H1 (cell line): ENCODE measurements around the gene FECH.

Experiments used
- CTCF ChIP-seq, 3 experiments: IDR thresholded peaks; 1 replicate in 2 of 3; 2 replicates in 1 of 3; pipeline versions ENCODE4 v1.5.1 to v1.6.1; 2011; ENCODE audit warnings: low read length in 3 of 3, mild to moderate bottlenecking in 3 of 3, inconsistent platforms in 2 of 3, low read depth in 1 of 3, moderate library complexity in 1 of 3; ENCODE audit not compliant: insufficient read depth in 1 of 3; ENCODE audit errors: control extremely low read depth in 1 of 3
- EP300 ChIP-seq, 2 experiments: IDR thresholded peaks; 1 replicate in 1 of 2; 2 replicates in 1 of 2; pipeline ENCODE4 v1.6.1; 2011 to 2012; ENCODE audit warnings: low read depth in 2 of 2, low read length in 2 of 2, mild to moderate bottlenecking in 2 of 2, borderline replicate concordance in 1 of 2, inconsistent platforms in 1 of 2, moderate library complexity in 1 of 2
- KDM5A ChIP-seq: fragments of 200-600 bp; IDR thresholded peaks from 2 replicates; pipeline ENCODE4 v1.7.1; 2012; ENCODE audit warnings: mild to moderate bottlenecking, low read length, inconsistent platforms, mixed read lengths
- POLR2AphosphoS5 ChIP-seq: IDR thresholded peaks from 2 replicates; pipeline ENCODE4 v1.6.1; 2011; ENCODE audit warnings: low read depth, low read length
- RFX5 ChIP-seq: IDR thresholded peaks from 2 replicates; pipeline ENCODE4 v1.6.1; 2011; ENCODE audit warnings: low read depth, low read length, improper control_type of control experiment, borderline replicate concordance
- TAF7 ChIP-seq: optimal IDR thresholded peaks from 2 replicates; pipeline ENCODE3; 2011; ENCODE audit warnings: low read depth, mild to moderate bottlenecking, inconsistent platforms, low read length, moderate library complexity, borderline replicate concordance

GRCh38 chr18:57627488-57627887 is 41.0 kb upstream of the FECH start:
- TF ChIP-seq RFX5 (no peak), CTCF (IDR thresholded peaks at IDR 0.05; ENCODE audit: control extremely low read depth in 1 of 3, insufficient read depth in 1 of 3, low read depth in 1 of 3, low read length in 3 of 3) (no peak), EP300 (IDR thresholded peaks at IDR 0.05; ENCODE audit: borderline replicate concordance in 1 of 2, low read depth in 2 of 2, low read length in 2 of 2) (no peak), KDM5A (no peak), POLR2AphosphoS5 (no peak), TAF7 (no peak)
